Upper lobe of left lung (tissue), 4 donors: ENCODE results near the gene USP26.

Experiments used
- EP300 ChIP-seq, 4 donors: sonication (generic); formaldehyde crosslinking; IDR thresholded peaks; one replicate each; pipeline ENCODE4 v1.5.1; 2017; ENCODE audit warnings: antibody characterized with exemption in 4 of 4, control low read depth in 2 of 4
- POLR2A ChIP-seq, 4 donors: fragments of 450-650 bp; IDR thresholded peaks; one replicate each; pipeline ENCODE4 v1.5.1; 2016 to 2017; ENCODE audit warnings: antibody characterized with exemption in 4 of 4, mild to moderate bottlenecking in 2 of 4
- POLR2AphosphoS5 ChIP-seq, 2 donors: sonication (generic); formaldehyde crosslinking; IDR thresholded peaks; one replicate each; pipeline ENCODE4 v1.5.1; 2017; ENCODE audit warnings: antibody characterized with exemption in 2 of 2
- TF ChIP-seq, protein P1 (sequence below), 6 experiments: fragments of 450-650 bp in 4 of 6; fragments of 200-600 bp in 2 of 6; sonication (generic) in 2 of 6; IDR thresholded peaks; one replicate each; pipeline ENCODE4 v1.5.1; 2016 to 2019; ENCODE audit warnings: antibody characterized with exemption in 6 of 6

DNA sequence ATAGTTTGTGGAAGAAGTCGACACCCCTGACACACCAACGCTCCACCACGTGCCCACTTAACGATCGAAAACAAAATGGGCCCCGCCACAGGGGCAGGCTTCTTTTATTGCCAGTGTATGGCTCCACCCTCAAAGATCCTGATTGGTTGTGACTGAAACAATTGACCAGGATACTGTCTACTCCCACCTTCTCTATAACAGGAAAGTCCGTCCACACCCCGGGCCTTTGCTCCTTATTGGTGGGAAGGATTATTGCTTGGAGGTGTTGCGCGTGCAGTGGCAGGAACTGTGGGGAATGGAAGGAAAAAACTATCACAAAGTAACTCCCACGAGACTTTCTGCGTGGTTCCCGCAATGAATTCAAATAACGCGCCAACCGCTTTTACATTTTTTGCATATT is at the start of gene USP26:
- TF ChIP-seq POLR2A (IDR thresholded peaks at IDR 0.05) (no peak), EP300 (IDR thresholded peaks at IDR 0.05) (no peak), POLR2AphosphoS5 (IDR thresholded peaks at IDR 0.05) (no peak)
- TF ChIP-seq, protein P1, sequence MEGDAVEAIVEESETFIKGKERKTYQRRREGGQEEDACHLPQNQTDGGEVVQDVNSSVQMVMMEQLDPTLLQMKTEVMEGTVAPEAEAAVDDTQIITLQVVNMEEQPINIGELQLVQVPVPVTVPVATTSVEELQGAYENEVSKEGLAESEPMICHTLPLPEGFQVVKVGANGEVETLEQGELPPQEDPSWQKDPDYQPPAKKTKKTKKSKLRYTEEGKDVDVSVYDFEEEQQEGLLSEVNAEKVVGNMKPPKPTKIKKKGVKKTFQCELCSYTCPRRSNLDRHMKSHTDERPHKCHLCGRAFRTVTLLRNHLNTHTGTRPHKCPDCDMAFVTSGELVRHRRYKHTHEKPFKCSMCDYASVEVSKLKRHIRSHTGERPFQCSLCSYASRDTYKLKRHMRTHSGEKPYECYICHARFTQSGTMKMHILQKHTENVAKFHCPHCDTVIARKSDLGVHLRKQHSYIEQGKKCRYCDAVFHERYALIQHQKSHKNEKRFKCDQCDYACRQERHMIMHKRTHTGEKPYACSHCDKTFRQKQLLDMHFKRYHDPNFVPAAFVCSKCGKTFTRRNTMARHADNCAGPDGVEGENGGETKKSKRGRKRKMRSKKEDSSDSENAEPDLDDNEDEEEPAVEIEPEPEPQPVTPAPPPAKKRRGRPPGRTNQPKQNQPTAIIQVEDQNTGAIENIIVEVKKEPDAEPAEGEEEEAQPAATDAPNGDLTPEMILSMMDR (IDR thresholded peaks at IDR 0.05) = no peak
